ENCODE data around the gene XYLT1.

DNA sequence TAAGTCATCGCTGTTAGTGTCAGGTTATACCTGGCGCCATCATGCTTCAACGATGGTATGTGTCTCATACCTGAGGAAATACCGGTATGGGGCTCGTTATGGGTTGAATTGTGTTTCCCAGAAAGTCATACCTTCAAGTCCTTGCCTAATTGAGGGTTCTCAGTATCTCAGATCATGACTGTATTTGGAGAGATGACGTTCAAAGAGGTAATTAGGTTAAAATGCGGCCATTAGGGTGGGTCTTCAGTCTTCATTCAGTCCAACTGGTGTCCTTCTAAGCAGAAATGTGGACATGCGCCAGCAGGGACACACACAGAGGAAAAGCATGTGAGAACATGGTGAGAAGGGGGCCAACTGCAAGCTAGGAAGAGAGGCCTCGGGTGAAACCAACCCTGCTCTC, 37.5 kb upstream of the XYLT1 start:
- TF ChIP-seq, protein P1, sequence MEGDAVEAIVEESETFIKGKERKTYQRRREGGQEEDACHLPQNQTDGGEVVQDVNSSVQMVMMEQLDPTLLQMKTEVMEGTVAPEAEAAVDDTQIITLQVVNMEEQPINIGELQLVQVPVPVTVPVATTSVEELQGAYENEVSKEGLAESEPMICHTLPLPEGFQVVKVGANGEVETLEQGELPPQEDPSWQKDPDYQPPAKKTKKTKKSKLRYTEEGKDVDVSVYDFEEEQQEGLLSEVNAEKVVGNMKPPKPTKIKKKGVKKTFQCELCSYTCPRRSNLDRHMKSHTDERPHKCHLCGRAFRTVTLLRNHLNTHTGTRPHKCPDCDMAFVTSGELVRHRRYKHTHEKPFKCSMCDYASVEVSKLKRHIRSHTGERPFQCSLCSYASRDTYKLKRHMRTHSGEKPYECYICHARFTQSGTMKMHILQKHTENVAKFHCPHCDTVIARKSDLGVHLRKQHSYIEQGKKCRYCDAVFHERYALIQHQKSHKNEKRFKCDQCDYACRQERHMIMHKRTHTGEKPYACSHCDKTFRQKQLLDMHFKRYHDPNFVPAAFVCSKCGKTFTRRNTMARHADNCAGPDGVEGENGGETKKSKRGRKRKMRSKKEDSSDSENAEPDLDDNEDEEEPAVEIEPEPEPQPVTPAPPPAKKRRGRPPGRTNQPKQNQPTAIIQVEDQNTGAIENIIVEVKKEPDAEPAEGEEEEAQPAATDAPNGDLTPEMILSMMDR (tag by site-specific recombination; IDR thresholded peaks at IDR 0.05): no peak
- TF ChIP-seq ZNF629 (tag by site-specific recombination; IDR thresholded peaks at IDR 0.05): no peak
- TF ChIP-seq, protein P2, sequence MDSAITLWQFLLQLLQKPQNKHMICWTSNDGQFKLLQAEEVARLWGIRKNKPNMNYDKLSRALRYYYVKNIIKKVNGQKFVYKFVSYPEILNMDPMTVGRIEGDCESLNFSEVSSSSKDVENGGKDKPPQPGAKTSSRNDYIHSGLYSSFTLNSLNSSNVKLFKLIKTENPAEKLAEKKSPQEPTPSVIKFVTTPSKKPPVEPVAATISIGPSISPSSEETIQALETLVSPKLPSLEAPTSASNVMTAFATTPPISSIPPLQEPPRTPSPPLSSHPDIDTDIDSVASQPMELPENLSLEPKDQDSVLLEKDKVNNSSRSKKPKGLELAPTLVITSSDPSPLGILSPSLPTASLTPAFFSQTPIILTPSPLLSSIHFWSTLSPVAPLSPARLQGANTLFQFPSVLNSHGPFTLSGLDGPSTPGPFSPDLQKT (IDR thresholded peaks at IDR 0.05; ENCODE audit: borderline replicate concordance, low read depth, low read length): no peak
- TF ChIP-seq, protein P3, sequence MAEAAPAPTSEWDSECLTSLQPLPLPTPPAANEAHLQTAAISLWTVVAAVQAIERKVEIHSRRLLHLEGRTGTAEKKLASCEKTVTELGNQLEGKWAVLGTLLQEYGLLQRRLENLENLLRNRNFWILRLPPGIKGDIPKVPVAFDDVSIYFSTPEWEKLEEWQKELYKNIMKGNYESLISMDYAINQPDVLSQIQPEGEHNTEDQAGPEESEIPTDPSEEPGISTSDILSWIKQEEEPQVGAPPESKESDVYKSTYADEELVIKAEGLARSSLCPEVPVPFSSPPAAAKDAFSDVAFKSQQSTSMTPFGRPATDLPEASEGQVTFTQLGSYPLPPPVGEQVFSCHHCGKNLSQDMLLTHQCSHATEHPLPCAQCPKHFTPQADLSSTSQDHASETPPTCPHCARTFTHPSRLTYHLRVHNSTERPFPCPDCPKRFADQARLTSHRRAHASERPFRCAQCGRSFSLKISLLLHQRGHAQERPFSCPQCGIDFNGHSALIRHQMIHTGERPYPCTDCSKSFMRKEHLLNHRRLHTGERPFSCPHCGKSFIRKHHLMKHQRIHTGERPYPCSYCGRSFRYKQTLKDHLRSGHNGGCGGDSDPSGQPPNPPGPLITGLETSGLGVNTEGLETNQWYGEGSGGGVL (tag by site-specific recombination; IDR thresholded peaks at IDR 0.05): no peak
- no peak for TF ChIP-seq YY1 (tag by site-specific recombination; IDR thresholded peaks at IDR 0.05)
- no peak for TF ChIP-seq ZNF654 (tag by site-specific recombination; IDR thresholded peaks at IDR 0.05; ENCODE audit: low read depth)
- TF ChIP-seq ZXDB (tag by site-specific recombination; IDR thresholded peaks at IDR 0.05): no peak
- TF ChIP-seq, protein P4, sequence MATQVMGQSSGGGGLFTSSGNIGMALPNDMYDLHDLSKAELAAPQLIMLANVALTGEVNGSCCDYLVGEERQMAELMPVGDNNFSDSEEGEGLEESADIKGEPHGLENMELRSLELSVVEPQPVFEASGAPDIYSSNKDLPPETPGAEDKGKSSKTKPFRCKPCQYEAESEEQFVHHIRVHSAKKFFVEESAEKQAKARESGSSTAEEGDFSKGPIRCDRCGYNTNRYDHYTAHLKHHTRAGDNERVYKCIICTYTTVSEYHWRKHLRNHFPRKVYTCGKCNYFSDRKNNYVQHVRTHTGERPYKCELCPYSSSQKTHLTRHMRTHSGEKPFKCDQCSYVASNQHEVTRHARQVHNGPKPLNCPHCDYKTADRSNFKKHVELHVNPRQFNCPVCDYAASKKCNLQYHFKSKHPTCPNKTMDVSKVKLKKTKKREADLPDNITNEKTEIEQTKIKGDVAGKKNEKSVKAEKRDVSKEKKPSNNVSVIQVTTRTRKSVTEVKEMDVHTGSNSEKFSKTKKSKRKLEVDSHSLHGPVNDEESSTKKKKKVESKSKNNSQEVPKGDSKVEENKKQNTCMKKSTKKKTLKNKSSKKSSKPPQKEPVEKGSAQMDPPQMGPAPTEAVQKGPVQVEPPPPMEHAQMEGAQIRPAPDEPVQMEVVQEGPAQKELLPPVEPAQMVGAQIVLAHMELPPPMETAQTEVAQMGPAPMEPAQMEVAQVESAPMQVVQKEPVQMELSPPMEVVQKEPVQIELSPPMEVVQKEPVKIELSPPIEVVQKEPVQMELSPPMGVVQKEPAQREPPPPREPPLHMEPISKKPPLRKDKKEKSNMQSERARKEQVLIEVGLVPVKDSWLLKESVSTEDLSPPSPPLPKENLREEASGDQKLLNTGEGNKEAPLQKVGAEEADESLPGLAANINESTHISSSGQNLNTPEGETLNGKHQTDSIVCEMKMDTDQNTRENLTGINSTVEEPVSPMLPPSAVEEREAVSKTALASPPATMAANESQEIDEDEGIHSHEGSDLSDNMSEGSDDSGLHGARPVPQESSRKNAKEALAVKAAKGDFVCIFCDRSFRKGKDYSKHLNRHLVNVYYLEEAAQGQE (tag by site-specific recombination; IDR thresholded peaks at IDR 0.05): no peak
- no peak for TF ChIP-seq ZNF324 (tag by site-specific recombination; IDR thresholded peaks at IDR 0.05)

Measured in HEK293 (cell line).